ENCODE results near the gene LGALS7. TPM values are rescaled to one million over a fixed set of nuclear protein-coding genes. Genes with fewer than 3 reads are reported as not detected.

The LGALS7 gene
- total and polyA plus RNA-seq, 2 of the 8 experiments (the other 6 are each of a cell fraction or from before 2014, with no cell fraction given) = 0.32 TPM; not detected in 1

GRCh38 chr19:38816131-38816750, 42.9 kb upstream of the LGALS7 start:
- Histone ChIP-seq H4K91ac (replicated peaks; ENCODE audit: insufficient read length, low read length) (no peak overlapping the region), H3K56ac (replicated peaks; ENCODE audit: insufficient read length, low read depth, low read length) (no peak overlapping the region), H3K79me2 (ENCODE audit: control insufficient read depth in 1 of 2, insufficient read depth in 2 of 2, low read length in 2 of 2) (no peaks in the 10 kb centered on the region), H4K20me1 (replicated peaks in 1 of 2; ENCODE audit: control insufficient read depth in 1 of 2, insufficient read depth in 2 of 2, low read length in 2 of 2) (peaks cover 2 to 5% of the 10 kb centered on the region in 2 experiments), H2AFZ (ENCODE audit: low read length) (no peak overlapping the region), H3K27me3 (replicated peaks in 1 of 4; ENCODE audit: control insufficient read depth in 3 of 4, extremely low read depth in 1 of 4, insufficient read depth in 3 of 4, low read length in 3 of 4) (no peaks in the 10 kb centered on the region), H3K4me1 (replicated peaks in 1 of 4; ENCODE audit: control insufficient read depth in 3 of 4, insufficient read depth in 4 of 4, low read length in 3 of 4) (no peaks in the 10 kb centered on the region), H3K23me2 (ENCODE audit: low read depth, low read length) (no peaks in the 10 kb centered on the region), H3K79me1 (ENCODE audit: low read depth, low read length) (no peaks in the 10 kb centered on the region), H3K23ac (ENCODE audit: insufficient read length) (no peak overlapping the region), H3K9ac (replicated peaks in 1 of 4; ENCODE audit: extremely low read depth in 1 of 4, low read depth in 3 of 4, low read length in 3 of 4) (no peak overlapping the region), H4K5ac (ENCODE audit: insufficient read length, low read depth, low read length) (no peak overlapping the region), H3K36me3 (ENCODE audit: control insufficient read depth in 2 of 4, insufficient read depth in 4 of 4, low read length in 3 of 4) (peaks cover 0 to 20% (median 11%) of the 10 kb centered on the region in 4 experiments; a peak in 5 of 8 replicates), H3K4me3 (ENCODE audit: extremely low read depth in 1 of 4, insufficient read depth in 2 of 4, low read depth in 3 of 4, low read length in 4 of 4) (no peak overlapping the region), H3K14ac (ENCODE audit: insufficient read length) (no peak overlapping the region), H2BK120ac (replicated peaks; ENCODE audit: low read depth, low read length) (no peak overlapping the region), H3K9me3 (ENCODE audit: insufficient read depth in 2 of 2, low read depth in 1 of 2, low read length in 1 of 2) (peaks cover 0 to 2% of the 10 kb centered on the region in 2 experiments; a peak in 1 of 4 replicates), H3K4ac (replicated peaks; ENCODE audit: insufficient read length, low read depth, low read length) (no peak overlapping the region), H2BK5ac (ENCODE audit: low read depth, low read length) (no peak overlapping the region), H2AK5ac (ENCODE audit: low read depth, low read length) (no peak overlapping the region), H3K4me2 (ENCODE audit: insufficient read depth in 1 of 2, low read depth in 2 of 2, low read length in 2 of 2) (no peak overlapping the region), H2BK20ac (ENCODE audit: low read length) (no peak overlapping the region), H4K8ac (ENCODE audit: extremely low read depth, insufficient read depth, low read length) (no peak overlapping the region), H2BK15ac (ENCODE audit: low read length) (no peak overlapping the region), H3K18ac (ENCODE audit: extremely low read depth, low read length) (no peak overlapping the region), H2BK12ac (ENCODE audit: low read depth, low read length) (no peak overlapping the region), H3K27ac (ENCODE audit: low read depth, low read length) (no peak overlapping the region)
- ChIA-PET CTCF (ENCODE audit: partially characterized antibody) (interaction anchor here (1.0 to 1.5 kb wide), 2 partner anchors 63 to 72 kb away, joined by 3 to 4 read pairs; no protein-coding TSS in a partner anchor), POLR2A (ENCODE audit: partially characterized antibody) (interaction anchor here (0.8 to 3.7 kb wide), 9 partner anchors 15 to 115 kb away, joined by 3 to 17 read pairs (median 3); partner anchors contain the start of genes ECH1, MRPS12 and SARS2)
- FAIRE-seq = no peak
- DNase-seq (ENCODE audit: low read depth in 1 of 2, low spot score in 2 of 2) = no peak
- 93% methylated on average over 18 of the region's 18 CpGs; no CpG with 5 or more reads in 1 of the 2 experiments for whole genome bisulfite sequencing, 2 experiments (ENCODE audit: extremely low coverage in 1 of 2, insufficient coverage in 1 of 2, insufficient read length in 1 of 2, insufficient replicate concordance in 2 of 2, low coverage in 1 of 2, low lambda C conversion rate in 2 of 2, missing lambda C conversion rate in 1 of 2)
- no peak for TF ChIP-seq TAF1 (IDR thresholded peaks at IDR 0.05; ENCODE audit: low read depth, low read length)
- TF ChIP-seq CHD2 (IDR thresholded peaks at IDR 0.05; ENCODE audit: low read length) = no peak
- no peak for TF ChIP-seq SIRT6 (IDR thresholded peaks at IDR 0.05; ENCODE audit: low read length)
- no peak for TF ChIP-seq POLR2AphosphoS5 (IDR thresholded peaks at IDR 0.05; ENCODE audit: low read depth, low read length)
- TF ChIP-seq HDAC2 (IDR thresholded peaks at IDR 0.05; ENCODE audit: borderline replicate concordance in 1 of 2, low read depth in 2 of 2, low read length in 2 of 2) = no peak
- no peak for TF ChIP-seq RAD21 (IDR thresholded peaks at IDR 0.05 in 1 of 2, conservative IDR thresholded peaks at IDR 0.05 in 1 of 2; ENCODE audit: low read depth in 2 of 2, low read length in 2 of 2)
- no peak for TF ChIP-seq ZNF274 (IDR thresholded peaks at IDR 0.05; ENCODE audit: borderline replicate concordance, extremely low read depth, low read length)
- no peak for TF ChIP-seq USF2 (IDR thresholded peaks at IDR 0.05; ENCODE audit: low read length)
- no peak for TF ChIP-seq RXRA (IDR thresholded peaks at IDR 0.05; ENCODE audit: insufficient read depth, low read depth, low read length)
- no peak for TF ChIP-seq PHF8 (conservative IDR thresholded peaks at IDR 0.05; ENCODE audit: low read depth, low read length)
- TF ChIP-seq BACH1 (IDR thresholded peaks at IDR 0.05; ENCODE audit: low read length) = no peak

Data from H1 (cell line).